ENCODE data around the gene VMAC. TPM values are rescaled to one million over a fixed set of nuclear protein-coding genes. Genes with fewer than 3 reads are reported as not detected.

VMAC gene
- total RNA-seq, 1 donor from 2014 or later, result 8.1 TPM

- no peak for ATAC-seq
- intact Hi-C loops (cut with DNase I), result no loop called here
- TF ChIP-seq CTCF (IDR thresholded peaks at IDR 0.05), result no peak
- Histone ChIP-seq H3K36me3 (peaks cover 26% of the 10 kb centered on the region), H3K4me3 (no peak overlapping the region), H3K27ac (no peak overlapping the region), H3K27me3 (ENCODE audit: low read depth) (no peaks in the 10 kb centered on the region), H3K9me3 (no peaks in the 10 kb centered on the region), H3K4me1 (peaks cover 17% of the 10 kb centered on the region)
- DNase-seq, result no peak
Observed at GRCh38 chr19:5908773-5909442, 4.2 kb downstream of the VMAC start.

GRCh38 chr19:5910638-5910907 lies 5.9 kb downstream of the VMAC start:
- ATAC-seq, result no peak
- no peak overlapping the region for H3K4me3 ChIP-seq
- intact Hi-C loops (cut with DNase I), result no loop called here

GRCh38 chr19:5911366-5911765 lies 6.7 kb downstream of the VMAC start:
- intact Hi-C loops (cut with DNase I), result no loop called here
- H3K27ac ChIP-seq, result no peak overlapping the region
- H3K4me1 ChIP-seq, result peaks cover 24% of the 10 kb centered on the region
- peaks cover 45% of the 10 kb centered on the region for H3K36me3 ChIP-seq
- DNase-seq, result no peak
- TF ChIP-seq CTCF (IDR thresholded peaks at IDR 0.05), result no peak
- no peak for ATAC-seq
- no peaks in the 10 kb centered on the region for H3K27me3 ChIP-seq (ENCODE audit: low read depth)
- no peak overlapping the region for H3K4me3 ChIP-seq
- no peaks in the 10 kb centered on the region for H3K9me3 ChIP-seq

More at GRCh38 chr19:5910638-5910907, 5.9 kb downstream of the VMAC start:
- no peak overlapping the region for H3K27ac ChIP-seq
- peaks cover 28% of the 10 kb centered on the region for H3K4me1 ChIP-seq
- TF ChIP-seq CTCF (IDR thresholded peaks at IDR 0.05), result no peak
- no peaks in the 10 kb centered on the region for H3K9me3 ChIP-seq
- DNase-seq, result no peak
- peaks cover 38% of the 10 kb centered on the region for H3K36me3 ChIP-seq
- no peaks in the 10 kb centered on the region for H3K27me3 ChIP-seq (ENCODE audit: low read depth)

GRCh38 chr19:5913739-5914357 lies 9.2 kb downstream of the VMAC start, which contains the start of gene CAPS:
CAPS (plus strand) TSS chr19:5914254; CDS start chr19:5914407, 153 bp downstream.
- no peak for TF ChIP-seq CTCF (IDR thresholded peaks at IDR 0.05)
- ATAC-seq (peak; percentile 84 to 91), DNase-seq (peak; percentile 88)
- Histone ChIP-seq H3K27me3 (ENCODE audit: low read depth) (no peaks in the 10 kb centered on the region), H3K9me3 (no peaks in the 10 kb centered on the region), H3K4me3 (no peak within 1 kb of the TSS), H3K4me1 (peaks cover 23% of the 10 kb centered on the region), H3K36me3 (peaks cover 67% of the 10 kb centered on the region), H3K27ac (peak within 1 kb of the TSS; percentile 76)
- intact Hi-C loops (cut with DNase I), result no loop called here

- ATAC-seq, result peak; percentile 19 to 24
- no peak for DNase-seq
- H3K4me3 ChIP-seq, result no peak overlapping the region
- TF ChIP-seq CTCF (IDR thresholded peaks at IDR 0.05), result no peak
- peaks cover 23% of the 10 kb centered on the region for H3K4me1 ChIP-seq
- intact Hi-C loops (cut with DNase I), result no loop called here
- H3K27ac ChIP-seq, result peak overlapping the region; percentile 76
- H3K36me3 ChIP-seq, result peaks cover 67% of the 10 kb centered on the region
- H3K27me3 ChIP-seq (ENCODE audit: low read depth), result no peaks in the 10 kb centered on the region
- no peaks in the 10 kb centered on the region for H3K9me3 ChIP-seq
Observed at GRCh38 chr19:5914358-5914774, 9.7 kb downstream of the VMAC start.
